ENCODE measurements around the gene SCARF1. TPM values are rescaled to one million over a fixed set of nuclear protein-coding genes. Genes with fewer than 3 reads are reported as not detected.

Gene SCARF1
- total RNA-seq, 3 donors from 2014 or later (not counting 1 experiment from before 2014, with no cell fraction given) = 0.59 to 3.1 (median 1.0) TPM

GRCh38 chr17:1638624-1639300, 6.8 kb downstream of the SCARF1 start:
- no peaks in the 10 kb centered on the region for H3K9me3 Mint-ChIP-seq
- intact Hi-C loops (cut with micrococcal nuclease) = no loop called here
- no peak overlapping the region for H3K27ac ChIP-seq (ENCODE audit: low read length)

GRCh38 chr17:1638171-1638590, 7.4 kb downstream of the SCARF1 start:
- WGBS (ENCODE audit: insufficient coverage) = 82% methylated on average over 17 of the region's 17 CpGs

More at GRCh38 chr17:1638624-1639300, 6.8 kb downstream of the SCARF1 start:
- Histone ChIP-seq H3K36me3 (ENCODE audit: control insufficient read depth, insufficient read depth, low read length) (no peaks in the 10 kb centered on the region), H3K27me3 (ENCODE audit: control insufficient read depth, insufficient read depth, low read length) (no peaks in the 10 kb centered on the region), H3K4me1 (ENCODE audit: control insufficient read depth, insufficient read depth, low read length) (peaks cover under 1% of the 10 kb centered on the region), H3K4me3 (ENCODE audit: low read length) (no peak overlapping the region), H3K9me3 (ENCODE audit: control insufficient read depth, insufficient read depth, low read length) (no peaks in the 10 kb centered on the region)
- 66% methylated on average over 17 of the region's 19 CpGs for WGBS (ENCODE audit: insufficient coverage)
- DNase-seq (no peak), ATAC-seq (no peak)
- Mint-ChIP-seq H3K4me1 (no peaks in the 10 kb centered on the region), H3K4me3 (no peak overlapping the region), H3K27ac (no peak overlapping the region), H3K36me3 (no peaks in the 10 kb centered on the region), H3K27me3 (ENCODE audit: low read depth in 2 of 2) (no peaks in the 10 kb centered on the region)
- no peak for TF ChIP-seq CTCF (IDR thresholded peaks at IDR 0.05)

GRCh38 chr17:1636732-1637285, 8.7 kb downstream of the SCARF1 start:
- Mint-ChIP-seq H3K27ac (no peak overlapping the region), H3K9me3 (no peaks in the 10 kb centered on the region), H3K4me3 (no peak overlapping the region), H3K36me3 (no peaks in the 10 kb centered on the region), H3K4me1 (peaks cover 0 to 1% of the 10 kb centered on the region in 2 donors), H3K27me3 (ENCODE audit: low read depth in 2 of 2) (peaks cover 0 to under 1% of the 10 kb centered on the region in 2 donors)
- ATAC-seq (no peak), DNase-seq (no peak)
- H3K9me3 ChIP-seq (ENCODE audit: control insufficient read depth, insufficient read depth, low read length) = no peaks in the 10 kb centered on the region
- no peak overlapping the region for H3K4me3 ChIP-seq (ENCODE audit: low read length)
- intact Hi-C loops (cut with micrococcal nuclease) = no loop called here
- H3K27me3 ChIP-seq (ENCODE audit: control insufficient read depth, insufficient read depth, low read length) = no peaks in the 10 kb centered on the region
- H3K4me1 ChIP-seq (ENCODE audit: control insufficient read depth, insufficient read depth, low read length) = no peaks in the 10 kb centered on the region
- no peak for TF ChIP-seq CTCF (IDR thresholded peaks at IDR 0.05)
- H3K27ac ChIP-seq (ENCODE audit: low read length) = no peak overlapping the region
- H3K36me3 ChIP-seq (ENCODE audit: control insufficient read depth, insufficient read depth, low read length) = no peaks in the 10 kb centered on the region
- 87% methylated on average over 15 of the region's 15 CpGs for WGBS (ENCODE audit: insufficient coverage)

More at GRCh38 chr17:1638171-1638590, 7.4 kb downstream of the SCARF1 start:
- Histone ChIP-seq H3K4me3 (ENCODE audit: low read length) (no peak overlapping the region), H3K9me3 (ENCODE audit: control insufficient read depth, insufficient read depth, low read length) (no peaks in the 10 kb centered on the region), H3K36me3 (ENCODE audit: control insufficient read depth, insufficient read depth, low read length) (no peaks in the 10 kb centered on the region), H3K27ac (ENCODE audit: low read length) (no peak overlapping the region), H3K4me1 (ENCODE audit: control insufficient read depth, insufficient read depth, low read length) (no peaks in the 10 kb centered on the region), H3K27me3 (ENCODE audit: control insufficient read depth, insufficient read depth, low read length) (no peaks in the 10 kb centered on the region)
- no peak for TF ChIP-seq CTCF (IDR thresholded peaks at IDR 0.05)
- intact Hi-C loops (cut with micrococcal nuclease) = no loop called here
- H3K4me1 Mint-ChIP-seq = no peaks in the 10 kb centered on the region
- no peak overlapping the region for H3K4me3 Mint-ChIP-seq
- DNase-seq (no peak), ATAC-seq (no peak)
- H3K9me3 Mint-ChIP-seq = no peaks in the 10 kb centered on the region
- H3K27me3 Mint-ChIP-seq (ENCODE audit: low read depth in 2 of 2) = no peaks in the 10 kb centered on the region
- H3K27ac Mint-ChIP-seq = no peak overlapping the region
- H3K36me3 Mint-ChIP-seq = no peaks in the 10 kb centered on the region

Data from natural killer cell (primary cell).